CD4-positive, alpha-beta T cell treated with Interferon alpha-2 for 1 hour (primary cell): ENCODE results near the gene GLRA1.
"Not testable (repeated sequence)": the region's sequence is repeated elsewhere in the genome, so short reads cannot be mapped to it uniquely, and the experiment has no call there.

Experiments used
- DNase-seq, 2 donors: peaks; one replicate each; pipeline ENCODE4 v3.0.0-alpha.2; 2020 to 2022

The GLRA1 gene

DNA sequence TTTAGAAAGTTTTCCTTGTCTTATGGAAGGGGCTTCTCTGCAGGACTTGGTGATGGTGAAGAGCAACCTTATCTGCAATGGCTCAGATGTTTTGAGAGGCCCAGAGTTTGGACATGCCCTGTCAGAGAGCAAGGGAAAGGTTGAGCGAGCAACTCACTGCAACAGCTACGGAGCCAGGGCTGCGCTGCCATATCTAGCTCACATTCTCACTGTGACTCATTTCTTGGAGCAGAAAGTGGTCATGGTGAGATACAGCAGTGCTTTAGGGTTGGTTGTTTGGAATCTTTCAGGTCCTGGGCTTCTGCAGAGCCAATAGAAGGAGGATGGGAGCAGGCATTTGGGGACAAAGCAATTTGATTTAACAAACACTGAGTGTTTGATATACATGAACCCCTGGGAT lies 12.3 kb downstream of the GLRA1 start:
- no peak for DNase-seq

- DNase-seq = no peak
Measured at GRCh38 chr5:151911011-151911410, 13.6 kb downstream of the GLRA1 start.

- no peak for DNase-seq
Measured at GRCh38 chr5:151909628-151910027, 15.0 kb downstream of the GLRA1 start.

- no peak for DNase-seq
Measured at GRCh38 chr5:151906246-151906645, 18.4 kb downstream of the GLRA1 start.

GRCh38 chr5:151905557-151905961 lies 19.1 kb downstream of the GLRA1 start:
- no peak for DNase-seq

- no peak for DNase-seq
Measured at GRCh38 chr5:151904909-151905308, 19.7 kb downstream of the GLRA1 start.

DNA sequence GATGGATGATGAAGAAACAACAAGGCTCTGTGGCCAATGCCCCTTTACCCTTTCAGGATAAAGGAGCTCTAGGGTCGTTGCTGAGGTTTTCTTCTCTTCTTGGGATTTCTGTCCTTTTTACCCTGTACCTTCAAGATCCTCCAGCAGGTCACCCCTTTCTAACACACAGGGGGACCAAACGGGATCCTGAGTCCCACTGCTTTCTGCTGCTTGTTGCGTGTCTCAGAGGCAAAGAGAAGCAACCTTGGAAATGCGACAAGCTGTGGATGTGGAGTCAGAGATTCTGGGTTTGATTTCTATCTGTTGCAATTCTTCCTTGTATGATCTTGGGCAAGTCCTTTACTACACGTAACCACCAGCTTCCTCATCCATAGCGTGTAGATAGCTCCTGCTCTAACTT lies 20.5 kb downstream of the GLRA1 start:
- DNase-seq = no peak

GRCh38 chr5:151903243-151903653 lies 21.4 kb downstream of the GLRA1 start:
- DNase-seq = no peak

- DNase-seq = no peak
Measured at GRCh38 chr5:151902215-151902614, 22.4 kb downstream of the GLRA1 start.

DNA sequence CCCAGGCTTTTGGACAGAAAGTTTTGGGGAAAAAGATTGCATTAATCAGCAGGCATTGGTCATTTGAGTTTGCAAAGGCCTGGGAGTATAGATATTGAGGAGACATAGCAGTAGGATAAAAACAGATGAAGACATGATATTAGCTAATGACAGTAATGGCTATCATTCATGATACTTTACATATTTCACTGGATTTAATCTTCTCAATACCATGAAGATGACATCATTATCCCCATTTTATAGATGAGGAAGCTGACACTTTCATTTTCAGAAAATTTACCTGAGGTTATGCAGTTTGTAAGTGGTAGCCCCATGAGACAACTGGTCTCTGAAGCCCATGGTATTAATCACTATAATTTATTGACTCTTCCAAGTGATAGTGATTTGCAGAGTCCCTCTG lies 23.0 kb downstream of the GLRA1 start:
- DNase-seq = no peak

DNA sequence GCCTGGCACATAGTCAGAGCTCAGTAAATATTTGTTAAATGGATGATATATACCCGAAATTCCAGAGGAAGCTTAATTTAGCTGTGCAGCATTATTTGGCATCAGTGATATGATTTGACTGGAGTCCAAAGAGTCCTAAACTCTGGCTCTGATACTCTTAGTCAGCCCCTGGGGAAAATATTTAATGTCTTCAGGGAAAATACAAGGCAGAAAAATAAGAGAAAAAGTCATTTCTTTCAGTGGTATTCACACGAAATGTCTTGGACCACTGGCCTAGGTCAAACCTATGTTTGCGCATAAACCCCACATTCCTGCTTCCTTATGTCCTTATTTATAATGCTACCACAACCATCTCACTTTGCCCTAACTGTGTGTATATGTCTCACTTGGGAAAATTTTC lies 23.8 kb downstream of the GLRA1 start:
- no peak for DNase-seq

DNA sequence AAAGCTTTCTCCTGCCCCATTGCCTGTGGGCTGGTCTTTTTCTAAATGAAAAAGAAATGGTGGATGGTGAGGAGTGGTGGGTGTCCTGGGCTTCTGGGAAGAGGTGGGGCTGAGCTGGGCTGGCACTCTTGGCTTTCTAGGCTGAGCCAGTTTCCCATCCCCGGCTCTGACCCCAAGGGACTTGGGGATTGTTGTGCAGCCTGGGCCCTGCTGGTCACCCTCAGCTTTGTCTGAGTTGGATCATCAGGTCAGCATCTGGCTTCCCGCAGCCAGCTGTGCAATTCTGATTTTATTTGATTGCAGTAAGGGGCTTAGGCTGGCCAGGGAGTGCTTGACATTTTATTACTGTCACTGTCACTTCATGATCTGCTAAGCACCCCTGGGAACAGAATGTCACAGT lies 25.3 kb downstream of the GLRA1 start:
- no peak for DNase-seq

- DNase-seq = no peak
Measured at GRCh38 chr5:151897896-151898295, 26.8 kb downstream of the GLRA1 start.

- no peak for DNase-seq
Measured at GRCh38 chr5:151897020-151897552, 27.6 kb downstream of the GLRA1 start.

DNA sequence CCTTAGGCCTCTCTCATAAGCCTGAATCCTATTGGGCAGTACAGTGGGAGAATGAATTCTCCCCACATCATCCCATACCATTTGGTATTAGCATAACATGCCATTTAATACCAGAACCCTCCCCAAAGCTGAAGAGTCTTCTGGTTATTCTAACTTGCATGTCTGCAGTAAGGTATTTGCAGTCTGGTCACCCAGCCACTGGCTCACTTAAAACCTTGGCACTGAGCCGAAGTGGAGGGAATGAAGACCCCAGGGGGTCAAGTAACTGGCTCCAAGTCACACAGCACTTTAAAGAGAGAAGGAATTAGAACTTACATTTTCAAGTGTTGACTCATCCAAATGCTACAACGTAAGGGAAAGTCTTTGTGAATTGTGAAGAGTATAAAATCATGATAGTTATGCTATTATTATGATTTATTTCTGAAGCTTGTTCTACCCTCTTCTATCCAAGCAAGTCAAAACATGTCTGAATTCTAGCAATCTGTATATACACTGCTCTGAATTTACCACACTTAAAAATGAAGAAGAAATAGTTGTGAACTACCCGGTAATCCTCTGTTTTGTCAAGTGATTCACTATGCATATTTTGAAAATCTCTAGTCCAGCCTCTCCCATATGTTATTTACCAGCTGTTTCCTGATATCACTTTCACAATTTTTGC lies 28.5 kb downstream of the GLRA1 start:
- no peak for DNase-seq

- no peak for DNase-seq
Measured at GRCh38 chr5:151895660-151896030, 29.0 kb downstream of the GLRA1 start.

DNA sequence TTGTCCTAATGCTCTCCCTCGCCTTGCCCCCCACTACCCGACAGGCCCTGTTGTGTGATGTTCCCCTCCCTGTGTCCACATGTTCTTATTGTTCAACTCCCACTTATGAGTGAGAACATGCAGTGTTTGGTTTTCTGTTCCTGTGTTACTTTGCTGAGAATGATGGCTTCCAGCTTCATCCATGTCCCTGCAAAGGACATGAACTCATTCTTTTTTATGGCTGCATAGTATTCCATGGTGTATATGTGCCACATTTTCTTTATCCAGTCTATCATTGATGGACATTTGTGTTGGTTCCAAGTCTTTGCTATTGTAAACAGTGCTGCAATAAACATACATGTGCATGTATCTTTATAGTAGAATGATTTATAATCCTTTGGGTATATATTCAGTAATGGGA lies 31.2 kb downstream of the GLRA1 start:
- DNase-seq = not testable (repeated sequence)

GRCh38 chr5:151892393-151892792 lies 32.3 kb downstream of the GLRA1 start:
- DNase-seq = no peak

- DNase-seq = no peak
Measured at GRCh38 chr5:151890299-151890698, 34.4 kb downstream of the GLRA1 start.

- DNase-seq = no peak
Measured at GRCh38 chr5:151889614-151890013, 35.0 kb downstream of the GLRA1 start.

GRCh38 chr5:151886546-151887275 lies 37.9 kb downstream of the GLRA1 start:
- no peak for DNase-seq

GRCh38 chr5:151885138-151885908 lies 39.3 kb downstream of the GLRA1 start:
- no peak for DNase-seq

- DNase-seq = no peak
Measured at GRCh38 chr5:151881621-151882225, 42.9 kb downstream of the GLRA1 start.
